Stimulated activated CD8-positive, alpha-beta memory T cell treated with anti-CD3 and anti-CD28 coated beads, Interleukin-7, amount 100 ng/mL, for 4 hours (primary cell): ENCODE results near the gene LIMA1.
"Not testable (repeated sequence)": the region's sequence is repeated elsewhere in the genome, so short reads cannot be mapped to it uniquely, and the experiment has no call there.

ENCODE experiments used
- DNase-seq, 2 donors: peaks; one replicate each; pipeline ENCODE4 v3.0.0-alpha.2; 2020; ENCODE audit warnings: low read depth in 2 of 2

LIMA1 gene

DNA sequence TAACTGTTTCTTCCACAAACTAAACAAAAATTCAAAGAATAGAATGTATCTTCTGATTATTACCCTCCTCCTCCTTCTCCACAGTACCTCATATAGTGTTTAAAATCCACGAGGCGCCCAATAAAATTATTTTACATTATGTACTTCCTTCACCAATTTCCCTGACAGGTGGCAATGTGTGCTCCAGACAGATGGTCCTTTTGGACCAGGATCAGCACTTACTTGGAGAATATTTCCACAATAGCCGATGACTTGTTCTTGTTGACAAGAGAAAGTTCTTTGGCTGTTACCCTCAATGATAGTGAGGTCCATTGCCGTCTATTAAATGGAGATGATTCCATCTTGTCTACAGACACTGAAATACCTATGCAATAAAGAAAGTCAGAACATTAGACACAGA, 34.9 kb downstream of the LIMA1 start:
- no peak for DNase-seq

DNA sequence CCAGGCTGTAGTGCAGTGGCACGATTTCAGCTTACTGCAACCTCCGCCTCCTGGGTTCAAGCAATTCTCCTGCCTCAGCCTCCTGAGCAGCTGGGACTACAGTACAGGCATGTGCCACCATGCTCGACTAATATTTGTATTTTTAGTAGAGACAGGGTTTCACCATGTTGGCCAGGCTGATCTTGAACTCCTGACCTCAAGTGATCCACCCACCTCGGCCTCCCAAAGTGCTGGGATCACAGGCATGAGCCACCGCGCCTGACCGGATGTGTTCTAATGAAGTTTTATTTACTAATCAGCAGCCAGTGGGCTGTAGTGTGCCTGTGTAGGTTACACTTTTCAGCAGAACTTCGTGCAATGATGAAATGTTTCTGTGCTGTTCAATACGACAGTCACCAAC, 35.7 kb downstream of the LIMA1 start:
- not testable (repeated sequence) for DNase-seq

DNA sequence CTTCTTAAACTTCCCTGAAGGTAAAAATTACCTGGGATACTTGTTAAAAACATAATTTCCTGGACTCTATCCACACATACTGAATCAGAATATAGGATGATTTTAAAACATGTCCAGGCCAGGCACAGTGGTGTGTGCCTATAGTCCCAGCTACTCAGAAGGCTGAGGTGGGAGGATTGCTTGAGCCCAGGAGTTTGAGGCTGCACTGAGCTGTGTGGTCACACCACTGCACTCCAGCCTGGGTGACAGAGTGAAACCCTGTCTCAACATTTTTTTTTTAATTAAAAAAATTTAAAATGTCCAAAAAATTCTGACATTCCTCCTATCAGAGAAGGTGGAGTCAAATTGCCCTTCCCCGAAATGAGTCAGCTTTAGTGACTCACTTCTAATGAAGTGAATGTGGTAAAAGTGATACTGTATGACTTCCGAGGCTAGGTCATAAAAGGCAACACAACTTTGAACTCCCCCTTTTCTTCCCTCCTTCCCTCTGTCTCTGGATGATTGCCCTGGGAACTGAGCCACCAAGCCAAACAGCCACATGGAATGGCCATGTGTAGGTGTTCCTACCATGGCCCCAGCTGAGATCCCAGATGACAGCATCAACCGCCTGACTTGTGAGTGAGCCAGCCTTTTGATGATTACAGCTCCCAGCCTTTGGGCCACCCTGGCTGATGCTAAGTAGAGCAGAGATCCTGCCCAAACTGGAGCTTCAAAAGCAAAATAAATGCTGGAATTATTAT, 36.3 kb downstream of the LIMA1 start:
- no peak for DNase-seq

DNA sequence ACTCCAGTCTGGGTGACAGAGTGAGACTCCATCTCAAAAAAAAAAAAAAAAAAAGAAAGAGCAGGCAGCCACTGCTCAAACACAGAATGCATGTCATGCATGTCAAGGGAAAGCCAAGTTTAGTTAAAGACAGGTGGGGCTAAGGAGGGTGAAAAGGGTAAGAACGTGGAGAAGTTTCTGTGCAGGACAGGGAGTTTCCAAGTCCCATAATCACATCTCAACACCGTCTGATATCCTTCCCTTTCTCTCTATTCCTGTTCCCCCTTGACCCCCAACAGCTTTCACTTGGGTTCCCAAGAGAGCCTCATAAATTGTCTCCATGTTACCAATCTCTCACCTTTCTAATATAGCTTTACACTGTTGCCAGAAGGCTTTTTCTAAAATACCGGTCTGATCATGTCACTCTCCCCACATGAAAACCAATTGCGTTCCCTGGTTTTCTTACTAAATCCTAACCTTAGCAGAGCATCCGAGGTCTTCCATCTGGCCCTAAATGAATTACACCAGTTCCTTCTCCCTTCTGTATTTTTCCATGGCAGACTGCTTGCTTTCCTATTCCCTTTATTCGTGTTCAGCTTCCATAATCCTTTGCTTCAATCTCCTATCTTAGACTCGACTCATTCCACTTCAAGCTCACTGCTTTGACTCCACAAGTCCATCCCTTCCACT, 37.0 kb downstream of the LIMA1 start:
- DNase-seq: no peak

DNA sequence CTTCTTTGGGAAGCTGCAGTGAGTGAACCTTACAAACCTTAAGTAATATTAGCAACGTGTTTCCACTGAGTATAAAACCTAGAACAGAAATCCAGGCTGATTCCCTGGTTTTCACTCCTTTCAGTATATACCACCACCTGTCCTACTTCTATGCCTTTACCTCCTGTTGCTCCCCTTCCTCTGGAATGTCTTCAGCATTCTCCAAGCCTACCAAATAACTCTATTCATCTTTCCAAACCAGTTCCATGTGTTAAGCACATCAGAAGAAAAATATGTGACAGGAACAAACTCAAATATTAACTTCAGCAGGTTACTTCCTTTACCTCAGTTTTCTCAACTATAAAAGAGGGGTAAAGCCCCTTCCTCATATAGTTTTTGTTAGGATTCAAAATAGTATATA, 39.8 kb downstream of the LIMA1 start:
- no peak for DNase-seq

DNA sequence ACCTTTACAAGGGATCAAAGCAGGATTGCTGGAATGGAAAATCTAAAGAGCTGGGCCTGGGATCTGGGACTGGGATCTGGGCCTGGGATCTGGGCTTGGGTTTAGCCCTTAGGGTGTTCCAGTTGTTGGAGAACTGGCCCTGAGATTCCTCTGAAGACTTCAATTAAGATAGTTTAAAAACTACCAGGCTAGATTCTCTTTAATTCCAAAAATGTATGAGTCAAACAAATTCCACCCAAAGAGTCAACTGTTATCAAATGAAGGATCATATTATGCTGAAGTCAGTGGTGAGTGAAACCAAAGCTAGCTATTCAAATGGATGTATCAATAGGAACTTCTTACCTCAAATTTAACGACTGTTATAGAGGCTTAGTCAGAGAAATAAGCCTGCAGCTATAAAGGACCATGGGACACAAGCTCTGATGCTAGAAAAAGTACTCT, 40.5 kb downstream of the LIMA1 start:
- DNase-seq: no peak

DNA sequence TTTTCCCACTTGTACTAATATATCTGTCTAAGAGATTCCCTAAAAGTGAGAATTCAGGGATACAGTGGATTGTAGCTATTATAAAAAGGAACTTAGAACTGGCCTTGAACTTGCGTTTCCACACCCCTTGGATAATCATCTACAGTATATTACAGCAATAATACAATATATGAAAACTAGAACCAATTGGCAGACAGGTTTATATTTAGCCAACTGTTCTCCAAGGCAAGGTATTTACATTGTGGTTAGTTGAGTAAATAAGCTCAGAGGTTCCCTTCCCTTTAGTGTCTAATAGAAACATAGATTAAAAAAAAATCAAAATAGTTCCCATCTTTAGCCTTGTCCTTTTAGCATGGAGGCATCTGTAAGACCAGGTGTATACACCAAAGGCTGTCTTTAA, 42.1 kb downstream of the LIMA1 start:
- no peak for DNase-seq

DNA sequence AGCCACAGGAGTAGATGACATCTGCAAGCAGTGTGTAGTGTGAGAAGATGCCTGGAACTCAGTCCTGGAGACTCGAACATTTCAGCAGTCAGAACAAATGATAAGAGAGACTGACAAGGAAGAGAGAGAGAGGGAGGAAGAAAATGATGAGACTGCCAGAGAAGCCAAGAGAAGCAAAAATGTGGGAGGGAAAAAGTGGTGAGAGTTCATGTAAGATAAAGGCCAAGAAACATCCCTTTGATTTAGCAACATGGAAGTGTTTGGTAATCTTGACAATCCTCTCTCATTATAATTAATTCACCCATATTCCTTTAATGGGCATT, 42.6 kb downstream of the LIMA1 start:
- no peak for DNase-seq

DNA sequence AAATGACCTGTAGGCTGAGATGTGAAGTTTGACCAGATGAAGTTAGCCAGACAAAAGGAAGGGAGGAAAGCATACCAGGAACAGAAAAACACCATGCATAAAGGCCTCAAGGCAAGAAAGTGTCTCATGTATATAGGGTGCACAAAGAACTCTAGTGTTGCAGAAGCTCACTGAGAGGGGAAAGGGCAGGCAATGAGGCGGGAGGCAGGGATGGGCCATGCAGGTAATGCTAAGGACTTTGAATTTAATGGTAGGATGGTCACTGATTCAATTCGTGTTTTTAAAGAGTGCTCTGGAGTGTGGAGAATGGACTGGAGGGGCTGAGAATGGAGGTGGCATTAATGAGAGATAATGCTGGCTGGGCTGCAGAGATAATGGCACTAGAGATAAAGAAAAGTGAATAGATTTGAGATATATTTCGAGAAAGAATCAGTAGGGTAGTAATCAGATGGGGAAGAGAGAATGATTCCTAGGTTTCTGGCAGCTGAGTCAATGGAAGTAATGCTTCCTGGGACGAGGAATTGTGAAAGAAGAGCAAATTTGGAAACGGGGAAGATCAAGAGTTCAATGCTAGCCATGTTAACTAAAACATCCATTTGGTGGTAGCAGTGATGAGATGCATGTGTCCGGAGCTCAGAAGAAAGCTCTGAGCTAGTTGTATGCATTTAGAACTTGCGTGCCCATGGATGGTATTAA, 43.1 kb downstream of the LIMA1 start:
- no peak for DNase-seq

DNA sequence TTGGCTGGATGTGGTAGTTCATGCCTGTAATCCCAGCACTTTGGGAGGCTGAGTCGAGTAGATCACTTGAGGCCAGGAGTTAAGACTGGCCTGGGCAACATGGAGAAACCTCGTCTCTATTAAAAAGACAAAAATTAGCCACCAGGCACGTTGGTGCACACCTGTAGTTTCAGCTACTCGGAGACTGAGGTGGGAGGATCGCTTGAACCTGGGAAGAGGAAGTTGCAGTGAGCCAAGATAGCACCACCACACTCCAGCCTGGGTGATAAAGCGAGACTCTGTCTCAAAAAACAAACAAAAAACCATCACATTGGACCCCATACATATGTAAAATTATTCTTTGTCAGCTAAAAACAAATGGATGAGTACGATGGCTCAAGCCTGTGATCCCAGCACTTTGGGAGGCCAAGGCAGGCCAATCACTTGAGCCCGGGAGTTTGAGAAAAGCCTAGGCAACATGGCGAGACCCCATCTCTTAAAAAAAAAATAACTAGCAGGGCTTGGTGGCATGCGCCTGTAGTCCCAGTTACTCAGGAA, 43.9 kb downstream of the LIMA1 start:
- no peak for DNase-seq

DNA sequence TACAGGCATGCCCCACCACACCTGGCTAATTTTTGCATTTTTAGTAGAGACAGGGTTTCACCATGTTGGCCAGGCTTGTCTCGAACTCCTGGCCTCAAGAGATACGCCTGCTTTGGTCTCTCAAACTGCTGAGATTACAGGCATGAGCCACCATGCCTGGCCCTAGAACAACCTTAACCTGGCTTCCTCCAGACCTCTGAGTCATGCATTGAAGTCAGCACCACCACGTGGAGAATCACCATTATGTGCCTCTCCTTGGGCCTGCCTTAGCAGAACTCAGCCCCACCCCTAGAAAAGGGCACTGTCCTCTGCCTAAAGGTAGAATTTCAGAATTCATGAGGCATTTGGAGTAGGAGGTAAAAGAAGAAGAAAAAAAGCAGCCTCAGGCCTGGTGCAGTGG, 49.0 kb downstream of the LIMA1 start:
- DNase-seq: no peak

DNA sequence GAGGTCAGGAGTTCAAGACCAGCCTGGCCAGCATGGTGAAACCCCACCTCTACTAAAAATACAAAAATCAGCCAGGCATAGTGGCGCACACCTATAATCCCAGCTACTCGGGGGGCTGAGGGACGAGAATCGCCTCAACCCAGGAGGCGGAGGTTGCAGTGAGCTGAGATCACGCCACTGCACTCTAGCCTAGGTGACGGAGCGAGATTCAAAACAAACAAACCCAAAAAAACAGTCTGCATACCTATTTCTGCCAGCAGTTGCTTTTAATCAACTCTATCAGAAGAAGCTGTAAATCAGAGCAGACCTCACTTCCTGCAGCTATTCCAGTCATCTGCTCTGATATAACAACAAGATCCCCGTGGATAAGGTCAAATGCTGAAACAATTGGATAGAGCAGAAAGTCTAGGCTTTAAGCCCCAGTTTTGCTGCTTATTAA, 50.5 kb downstream of the LIMA1 start:
- DNase-seq: no peak

DNA sequence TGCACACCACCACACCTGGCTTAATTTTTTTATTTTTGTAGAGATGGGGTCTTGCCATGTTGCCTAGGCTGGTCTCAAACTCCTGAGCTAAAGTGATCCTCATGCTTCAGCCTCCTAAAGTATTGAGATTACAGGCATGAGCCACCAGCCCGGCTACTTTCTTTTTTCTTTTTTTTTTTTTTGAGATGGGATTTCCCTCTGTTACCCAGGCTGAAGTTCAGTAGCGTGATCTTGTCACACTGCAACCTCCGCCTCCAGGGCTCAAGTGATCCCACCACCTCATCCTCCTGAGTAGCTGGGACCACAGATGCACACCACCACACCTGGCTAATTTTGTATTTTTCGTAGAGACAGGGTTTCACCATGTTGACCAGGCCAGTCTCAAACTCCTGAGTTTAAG, 51.1 kb downstream of the LIMA1 start:
- no peak for DNase-seq

DNA sequence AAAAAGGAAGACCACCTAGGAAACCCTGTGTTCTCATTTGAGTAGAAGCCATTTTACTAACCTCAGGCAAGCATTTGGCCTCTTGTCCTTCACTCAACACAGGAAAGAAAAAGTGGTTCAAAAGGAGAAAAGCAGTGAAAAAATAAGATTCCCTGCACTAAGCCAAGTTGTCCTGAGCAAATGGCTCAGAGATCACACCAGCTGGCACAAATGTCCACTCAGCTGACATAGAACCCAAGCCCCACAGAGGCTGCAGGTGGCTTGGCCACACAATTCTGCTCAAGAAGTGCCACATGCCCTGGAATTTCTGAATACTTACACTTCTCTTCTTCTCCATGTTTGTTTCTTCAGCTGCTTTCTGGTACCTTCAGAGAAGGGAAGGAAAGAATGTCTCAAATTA, 52.0 kb downstream of the LIMA1 start:
- no peak for DNase-seq

DNA sequence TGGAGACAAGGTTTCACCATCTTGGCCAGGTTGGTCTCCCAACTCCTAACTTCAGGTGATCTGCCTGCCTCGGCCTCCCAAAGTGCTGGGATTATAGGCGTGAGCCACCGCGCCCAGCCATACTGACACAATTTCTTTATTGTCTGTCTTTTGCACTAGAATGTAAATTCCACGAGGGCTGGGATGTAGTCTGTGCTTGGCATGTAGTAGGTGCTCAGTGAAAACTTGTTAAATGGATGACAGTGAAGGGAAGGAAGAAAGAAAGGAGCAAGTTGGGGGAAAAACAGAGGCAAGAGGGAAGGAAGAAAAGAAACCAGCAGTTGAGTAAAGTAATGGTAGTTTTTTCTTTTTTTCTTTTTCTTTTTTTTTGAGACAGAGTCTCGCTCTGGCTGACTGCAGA, 53.1 kb downstream of the LIMA1 start:
- no peak for DNase-seq

DNA sequence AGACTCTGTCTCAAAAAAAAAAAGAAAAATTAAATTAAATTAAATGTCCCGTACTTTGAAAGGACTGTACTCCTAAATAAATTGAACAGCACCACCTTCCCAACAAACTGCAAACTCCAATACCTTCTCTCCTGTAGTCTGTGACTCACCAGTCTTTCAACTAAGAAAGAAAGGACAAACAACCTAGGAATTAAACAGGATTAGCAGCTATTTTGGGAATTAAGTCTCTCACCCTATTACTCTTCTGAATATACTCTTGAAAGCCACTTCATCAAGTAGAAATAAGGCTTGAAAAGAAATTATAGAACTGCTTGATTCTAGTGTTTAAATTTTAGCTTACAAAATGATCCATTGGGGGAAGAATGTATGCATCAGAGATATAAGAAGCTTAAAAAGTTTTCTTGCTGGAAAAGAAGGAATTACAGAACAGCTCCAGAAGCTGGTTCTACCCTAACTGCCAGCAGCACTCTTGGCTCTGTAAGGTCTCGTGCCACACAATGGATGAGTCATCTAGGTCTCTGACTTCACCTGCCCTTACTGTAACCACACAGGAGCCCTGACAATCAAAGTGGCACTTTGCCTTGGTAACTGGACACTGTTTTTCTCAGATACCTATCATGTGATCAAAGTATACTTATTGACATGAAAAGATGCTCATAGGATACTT, 59.2 kb downstream of the LIMA1 start:
- peak in 1 of 2 donors; percentile 22 for DNase-seq

DNA sequence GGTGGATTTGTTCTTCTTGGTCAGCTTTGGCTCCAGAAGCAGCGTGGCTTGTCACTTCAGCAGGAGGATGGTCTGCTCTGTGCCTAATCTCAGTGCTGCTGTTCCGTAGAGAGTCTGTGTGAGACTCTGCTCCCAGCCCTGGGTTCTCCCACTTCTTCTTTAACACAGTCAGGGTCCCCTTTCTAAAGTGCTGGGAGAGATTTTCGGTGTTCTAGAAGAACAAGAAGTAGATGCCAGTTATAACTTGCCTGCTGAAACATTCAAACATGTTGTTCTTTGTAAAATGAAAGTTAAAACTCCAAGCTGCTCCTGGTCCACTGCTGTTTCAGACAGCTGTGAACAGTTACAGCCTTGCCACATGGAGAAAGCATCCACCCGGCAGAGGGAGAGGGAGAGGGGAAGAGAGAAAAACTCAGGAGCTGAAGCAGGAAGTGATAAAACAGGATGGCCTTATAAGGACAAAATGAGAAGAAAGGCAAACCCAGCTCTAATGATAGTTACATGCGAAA, 61.0 kb downstream of the LIMA1 start:
- DNase-seq: no peak

DNA sequence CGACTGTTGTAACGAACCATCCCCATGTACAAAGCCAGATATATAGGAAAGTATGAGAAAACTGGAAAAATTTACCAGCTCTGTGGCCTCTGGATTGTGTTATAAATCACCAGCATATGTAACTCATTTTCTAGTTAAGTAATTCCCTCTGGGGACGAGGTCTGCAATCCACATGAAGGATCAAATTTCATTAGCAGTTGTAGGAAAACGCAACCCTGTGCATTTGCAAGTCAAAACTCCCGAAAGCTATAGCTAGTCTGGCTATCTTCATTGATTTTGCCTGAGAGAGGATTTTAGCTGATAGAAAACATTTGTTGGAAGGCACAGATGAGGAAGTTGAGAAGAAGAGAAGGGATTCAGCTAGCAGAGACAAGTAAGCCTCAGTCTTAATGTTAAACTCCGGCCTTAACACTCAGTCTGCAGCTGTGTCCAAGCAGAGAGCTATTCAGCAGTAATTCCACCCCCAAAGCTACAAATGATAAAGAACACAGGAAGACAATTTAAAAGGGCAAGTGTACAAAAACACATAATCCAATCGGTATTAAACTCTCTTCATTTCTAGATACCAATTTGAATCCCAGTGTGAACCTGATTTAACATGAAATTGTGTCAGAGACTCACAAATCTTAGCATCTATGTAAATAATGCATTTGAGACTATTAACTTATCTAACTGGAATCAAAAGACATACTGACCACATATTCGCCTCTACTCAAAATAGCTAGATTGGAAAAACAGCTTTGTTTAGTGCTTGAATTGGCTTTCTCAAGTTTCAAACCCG, 61.9 kb downstream of the LIMA1 start:
- DNase-seq: no peak

DNA sequence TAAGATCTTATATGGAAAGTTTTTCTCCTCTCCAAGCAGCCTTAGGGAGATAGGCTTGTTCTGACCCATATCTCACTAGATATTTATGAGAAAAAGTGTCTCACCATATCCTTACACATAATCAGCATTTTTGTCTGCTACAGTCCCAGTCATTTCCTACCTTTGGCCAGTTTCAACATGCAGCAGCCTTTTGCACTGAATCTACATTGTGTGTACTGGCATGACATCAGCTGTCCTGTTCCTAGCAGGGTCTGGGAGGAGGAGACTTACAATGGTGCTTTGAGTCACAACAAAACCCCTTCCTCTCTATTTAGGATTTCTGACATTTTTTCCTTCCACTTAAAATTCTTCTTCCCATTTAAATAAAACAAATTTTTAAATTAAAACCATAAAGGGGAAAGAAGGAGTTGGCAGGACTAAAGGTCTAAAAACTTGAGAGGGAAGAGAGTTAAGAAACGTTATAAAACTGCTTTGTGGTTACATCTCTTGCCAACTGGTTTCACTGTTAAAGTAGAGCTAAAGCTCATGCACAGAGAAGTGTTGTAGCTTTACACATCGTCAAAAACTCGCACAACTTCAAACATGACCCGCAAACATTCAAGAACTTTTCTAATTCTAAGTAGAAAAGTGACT, 62.8 kb downstream of the LIMA1 start:
- no peak for DNase-seq

DNA sequence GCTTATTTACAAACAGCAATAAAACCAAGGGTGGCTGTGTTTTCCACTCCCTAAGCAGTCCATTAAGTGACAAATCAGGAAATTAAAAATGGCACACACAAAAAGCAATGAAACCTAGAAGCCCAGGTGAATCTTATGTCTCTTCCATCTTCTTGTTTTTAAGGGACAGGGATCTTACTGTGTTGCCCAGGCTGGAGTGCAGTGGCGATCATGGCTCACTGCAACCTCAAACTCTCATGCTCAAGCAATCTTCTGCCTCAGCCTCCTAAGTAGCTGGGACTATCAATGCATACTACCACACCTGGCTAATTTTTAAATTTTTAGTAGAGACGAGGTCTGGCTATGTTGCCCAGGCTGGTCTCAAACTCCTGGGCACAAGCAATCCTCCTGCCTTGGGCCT, 63.8 kb downstream of the LIMA1 start:
- DNase-seq: no peak

DNA sequence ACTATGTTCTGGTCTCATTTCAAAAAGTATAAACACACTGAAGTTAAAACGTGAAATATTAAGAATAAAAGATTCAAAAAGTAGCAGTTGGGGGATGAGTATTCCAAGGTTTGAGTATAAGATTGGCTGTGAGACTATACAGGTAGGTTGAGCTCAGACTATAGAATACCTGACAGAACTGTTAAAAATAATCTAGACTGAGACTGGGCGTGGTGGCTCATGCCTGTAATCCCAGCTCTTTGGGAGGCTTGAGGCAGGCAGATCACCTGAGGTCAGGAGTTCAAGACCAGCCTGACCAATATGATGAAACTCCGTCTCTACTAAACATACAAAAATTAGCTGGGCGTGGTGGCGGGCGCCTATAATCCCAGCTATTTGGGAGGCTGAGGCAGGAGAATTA, 64.3 kb downstream of the LIMA1 start:
- DNase-seq: not testable (repeated sequence)
